Muscle of arm (tissue), 12 donors: ENCODE results near the gene CEP128. TPM values are rescaled to one million over a fixed set of nuclear protein-coding genes. Genes with fewer than 3 reads are reported as not detected.

ENCODE experiments used
- DNase-seq: peaks from one replicate; pipeline ENCODE4 v3.0.0-alpha.2; 2013
- polyA plus RNA-seq, 12 donors: library from polyadenylated mRNA; unstranded; fragments of 120-200 nt; gene quantifications; one replicate each; pipeline ENCODE4 v1.2.1, GENCODE V29; 2013; ENCODE audit not compliant: insufficient read length in 12 of 12

The CEP128 gene
- polyA plus RNA-seq, 12 donors, result 2.4 to 6.0 (median 4.2) TPM; not detected in 1

GRCh38 chr14:80545935-80546854, 395.3 kb downstream of the CEP128 start:
- no peak for DNase-seq

GRCh38 chr14:80544366-80544765, 397.2 kb downstream of the CEP128 start:
- no peak for DNase-seq

- no peak for DNase-seq
These were observed 398.3 kb downstream of the CEP128 start for GRCh38 chr14:80543211-80543610.

GRCh38 chr14:80538633-80539375, 402.7 kb downstream of the CEP128 start:
- no peak for DNase-seq

- DNase-seq, result no peak
These were observed 403.9 kb downstream of the CEP128 start for GRCh38 chr14:80537626-80538025.

- DNase-seq, result peak; percentile 25
These were observed 405.1 kb downstream of the CEP128 start for GRCh38 chr14:80536456-80536855.

- DNase-seq, result no peak
These were observed 406.4 kb downstream of the CEP128 start for GRCh38 chr14:80535171-80535570.

GRCh38 chr14:80523518-80524117, 417.9 kb downstream of the CEP128 start:
- DNase-seq, result no peak

- DNase-seq, result no peak
These were observed 418.6 kb downstream of the CEP128 start for GRCh38 chr14:80522936-80523335.

GRCh38 chr14:80522411-80522810, 419.1 kb downstream of the CEP128 start:
- DNase-seq, result no peak

- DNase-seq, result no peak
These were observed 420.1 kb downstream of the CEP128 start for GRCh38 chr14:80521456-80521855.

- DNase-seq, result no peak
These were observed 422.5 kb downstream of the CEP128 start for GRCh38 chr14:80519002-80519401.

- DNase-seq, result no peak
These were observed 423.4 kb downstream of the CEP128 start for GRCh38 chr14:80518173-80518572.

- DNase-seq, result no peak
These were observed 434.2 kb downstream of the CEP128 start for GRCh38 chr14:80507292-80507869.

- no peak for DNase-seq
These were observed 436.8 kb downstream of the CEP128 start for GRCh38 chr14:80504781-80505180.

GRCh38 chr14:80498533-80498932, 443.0 kb downstream of the CEP128 start:
- DNase-seq, result no peak

- DNase-seq, result no peak
These were observed 445.4 kb downstream of the CEP128 start for GRCh38 chr14:80496090-80496489.

- no peak for DNase-seq
These were observed 446.8 kb downstream of the CEP128 start for GRCh38 chr14:80494769-80495168.

- no peak for DNase-seq
These were observed 447.9 kb downstream of the CEP128 start for GRCh38 chr14:80493620-80494019.

GRCh38 chr14:80491650-80492049, 449.9 kb downstream of the CEP128 start:
- DNase-seq, result no peak

- peak; percentile 41 for DNase-seq
These were observed 450.4 kb downstream of the CEP128 start for GRCh38 chr14:80491131-80491530.

- no peak for DNase-seq
These were observed 452.0 kb downstream of the CEP128 start for GRCh38 chr14:80489513-80489912.
